Stimulated activated CD8-positive, alpha-beta memory T cell treated with anti-CD3 and anti-CD28 coated beads, Interleukin-7, amount 100 ng/mL, for 4 hours (primary cell): ENCODE data around the gene VASH2.
"Not testable (repeated sequence)": the region's sequence is repeated elsewhere in the genome, so short reads cannot be mapped to it uniquely, and the experiment has no call there.

Source experiments
- DNase-seq, 2 donors: peaks; one replicate each; pipeline ENCODE4 v3.0.0-alpha.2; 2020; ENCODE audit warnings: low read depth in 2 of 2

VASH2 gene

DNA sequence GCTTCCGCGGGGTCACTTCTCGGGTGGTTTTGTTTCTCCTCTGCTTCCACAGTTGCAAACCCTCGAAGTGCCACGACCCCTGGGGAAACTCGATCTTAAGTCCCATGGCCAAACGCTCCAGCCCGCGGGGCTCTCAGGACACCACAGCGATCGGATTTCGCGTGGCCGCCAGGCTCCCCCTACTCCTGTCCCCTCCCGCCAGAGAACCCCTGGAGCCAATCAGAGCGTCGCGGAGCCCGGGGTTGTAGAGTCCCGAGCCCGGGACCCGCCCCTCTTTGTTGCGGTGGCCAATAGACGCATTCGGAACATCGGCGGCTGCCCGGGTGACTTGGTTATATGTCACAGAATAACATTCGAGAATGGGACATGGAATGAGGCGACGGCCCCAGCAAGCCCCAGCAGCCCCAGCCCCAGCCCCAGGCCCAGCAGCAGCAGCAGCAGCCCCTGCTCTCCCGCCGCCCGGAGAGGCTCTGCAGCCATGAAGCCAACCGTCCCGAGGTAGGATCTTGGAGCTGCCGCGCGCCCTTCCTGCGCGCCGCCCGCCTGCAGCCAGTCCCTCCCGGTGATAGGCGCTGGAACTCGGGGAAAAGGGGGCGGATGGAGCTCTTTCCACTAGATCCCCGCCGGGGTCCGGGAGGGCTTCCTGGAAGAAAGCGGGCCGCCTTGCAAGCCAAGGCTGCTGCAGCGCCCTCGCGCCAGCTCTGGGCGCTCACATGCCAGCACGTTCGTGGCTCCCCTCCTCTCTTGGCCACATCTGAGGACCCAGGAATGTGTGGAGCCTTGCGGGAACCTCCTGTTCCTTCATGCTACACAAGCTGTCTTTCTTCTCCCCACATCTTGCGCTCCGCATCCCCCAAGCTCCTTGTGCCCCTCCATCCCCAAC, at the start of gene VASH2:
VASH2 (plus strand) TSS at position 299 of the 883 bp plus-strand sequence. CDS start 1,002 bp downstream, outside the sequence.
- peak; percentile 13 to 28 for DNase-seq

DNA sequence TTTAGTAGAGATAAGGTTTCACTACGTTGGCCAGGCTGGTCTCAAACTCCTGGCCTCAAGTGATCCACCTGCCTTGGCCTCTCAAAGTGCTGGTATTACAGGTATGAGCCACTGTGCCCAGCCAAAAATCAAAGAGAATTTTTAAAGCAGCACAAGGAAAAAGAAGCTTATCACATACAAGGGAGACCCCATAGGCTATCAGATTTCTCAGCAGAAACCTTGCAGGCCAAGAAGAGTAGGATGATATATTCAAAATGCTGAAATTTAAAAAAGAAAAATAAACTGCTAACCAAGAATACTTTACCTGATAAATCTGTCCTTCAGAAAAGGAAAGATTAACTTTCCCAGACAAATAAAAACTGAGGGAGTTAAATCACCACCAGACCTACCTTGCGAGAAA, 49.1 kb upstream of the VASH2 start:
- DNase-seq, result no peak

DNA sequence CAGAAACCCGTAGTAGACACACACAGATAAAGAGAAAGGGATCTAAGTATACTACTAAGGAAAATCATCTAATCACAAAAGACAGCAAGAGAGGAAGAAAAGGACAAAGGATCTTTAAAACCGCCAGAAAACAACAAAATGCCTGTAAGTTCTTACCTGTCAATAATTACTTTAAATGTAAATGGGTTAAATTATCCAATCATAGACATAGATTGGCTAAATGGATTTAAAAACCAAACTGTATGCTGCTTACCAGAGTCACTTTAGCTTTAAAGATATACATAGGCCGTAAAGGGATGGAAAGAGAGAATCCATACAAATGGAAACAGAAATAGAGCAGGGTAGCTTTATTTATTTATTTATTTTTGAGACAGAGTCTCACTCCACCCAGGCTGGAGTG, 48.3 kb upstream of the VASH2 start:
- DNase-seq, result no peak

DNA sequence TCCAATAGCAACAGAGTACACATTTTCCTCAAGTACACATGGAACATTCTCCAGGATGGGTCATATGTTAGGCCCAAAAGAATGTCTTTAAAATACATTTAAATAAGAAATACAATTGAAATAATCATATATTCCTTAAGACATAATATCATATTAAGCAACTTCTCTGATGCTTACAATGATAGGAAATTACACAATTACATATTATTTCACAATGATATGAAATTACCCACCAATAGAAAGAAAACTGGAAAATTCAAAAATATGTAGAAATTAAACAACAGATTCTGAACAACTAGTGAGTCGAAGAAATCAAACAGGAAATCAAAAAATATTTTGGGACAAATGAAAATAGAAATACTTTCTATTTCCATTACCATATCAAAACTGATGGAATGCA, 46.7 kb upstream of the VASH2 start:
- no peak for DNase-seq

DNA sequence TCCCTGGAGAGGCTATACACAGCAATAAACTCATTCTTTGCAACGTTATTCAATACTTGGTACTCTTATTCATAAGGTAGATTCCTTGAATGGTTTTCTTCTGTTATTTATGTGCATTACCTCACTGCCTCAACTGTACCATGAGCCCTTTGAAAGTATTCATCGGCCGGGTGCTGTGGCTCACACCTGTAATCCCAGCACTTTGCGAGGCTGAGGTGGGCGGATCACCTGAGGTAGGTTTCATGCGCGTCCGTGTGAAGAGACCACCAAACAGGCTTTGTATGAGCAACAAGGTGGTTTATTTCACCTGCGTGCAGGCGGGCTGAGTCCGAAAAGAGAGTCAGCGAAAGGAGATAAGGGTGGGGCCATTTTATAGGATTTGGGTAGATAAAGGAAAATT, 42.3 kb upstream of the VASH2 start:
- not testable (repeated sequence) for DNase-seq

DNA sequence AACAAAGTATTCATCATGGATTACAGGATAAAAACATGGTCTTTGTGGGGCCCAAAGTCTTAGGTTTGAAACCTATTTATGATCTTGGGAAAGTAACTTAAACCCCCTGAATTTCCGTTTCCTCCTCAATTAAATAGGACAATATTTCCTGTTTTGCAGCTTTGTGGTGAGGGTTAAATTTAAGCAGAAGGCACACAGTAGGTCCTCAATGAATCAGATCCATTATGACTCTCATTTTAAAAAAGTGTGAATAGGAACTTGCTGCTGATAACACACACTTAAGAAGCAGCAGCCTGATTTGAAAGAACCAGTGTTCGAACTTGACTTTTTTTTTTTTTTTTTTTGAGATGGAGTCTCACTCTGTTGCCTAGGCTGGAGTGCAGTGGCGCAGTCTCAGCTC, 41.4 kb upstream of the VASH2 start:
- no peak for DNase-seq

DNA sequence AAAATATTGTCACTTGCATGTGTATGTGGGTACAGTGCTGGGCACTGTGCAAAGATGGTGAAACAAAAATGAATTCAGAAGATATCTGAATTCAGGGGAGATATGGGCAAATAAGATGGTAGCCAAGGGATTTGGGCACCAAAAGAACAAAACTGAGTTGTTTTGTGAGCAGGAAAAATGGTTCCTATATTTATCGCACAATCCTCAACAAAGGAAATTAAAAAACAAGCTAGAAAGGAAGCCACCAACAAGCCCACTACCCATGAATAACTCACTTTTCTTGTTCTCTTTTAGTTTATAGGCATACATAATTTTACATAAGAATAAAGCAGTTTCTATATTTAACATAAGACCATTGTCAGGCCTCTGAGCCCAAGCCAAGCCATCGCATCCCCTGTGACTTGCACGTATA, 40.7 kb upstream of the VASH2 start:
- DNase-seq, result no peak

DNA sequence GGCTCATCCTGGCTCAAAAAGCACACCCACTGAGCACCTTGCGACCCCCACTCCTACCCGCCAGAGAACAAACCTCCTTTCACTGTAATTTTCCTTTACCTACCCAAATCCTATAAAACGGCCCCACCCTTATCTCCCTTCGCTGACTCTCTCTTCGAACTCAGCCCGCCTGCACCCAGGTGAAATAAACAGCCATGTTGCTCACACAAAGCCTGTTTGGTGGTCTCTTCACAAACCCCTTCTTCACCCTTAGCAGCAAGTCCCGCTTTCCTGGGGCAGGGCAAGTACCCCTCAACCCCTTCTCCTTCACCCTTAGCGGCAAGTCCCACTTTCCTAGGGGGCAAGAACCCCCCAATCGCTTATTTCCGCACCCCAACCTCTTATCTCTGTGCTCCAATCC, 40.1 kb upstream of the VASH2 start:
- DNase-seq, result not testable (repeated sequence)

DNA sequence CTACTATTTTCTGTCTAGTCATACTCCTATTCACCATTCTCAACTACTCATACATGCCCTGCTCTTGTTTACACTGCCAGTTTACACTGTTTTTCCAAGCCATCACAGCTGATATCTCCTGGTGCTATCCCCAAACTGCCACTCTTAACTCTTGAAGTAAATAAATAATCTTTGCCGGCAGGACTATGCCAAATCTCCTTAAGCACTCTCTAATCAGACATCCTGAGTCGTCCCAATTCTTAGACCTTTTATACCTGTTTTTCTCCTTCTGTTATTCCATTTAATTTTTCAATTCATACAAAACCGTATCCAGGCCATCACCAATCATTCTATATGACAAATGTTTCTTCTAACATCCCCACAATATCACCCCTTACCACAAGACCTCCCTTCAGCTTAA, 36.7 kb upstream of the VASH2 start:
- not testable (repeated sequence) for DNase-seq

DNA sequence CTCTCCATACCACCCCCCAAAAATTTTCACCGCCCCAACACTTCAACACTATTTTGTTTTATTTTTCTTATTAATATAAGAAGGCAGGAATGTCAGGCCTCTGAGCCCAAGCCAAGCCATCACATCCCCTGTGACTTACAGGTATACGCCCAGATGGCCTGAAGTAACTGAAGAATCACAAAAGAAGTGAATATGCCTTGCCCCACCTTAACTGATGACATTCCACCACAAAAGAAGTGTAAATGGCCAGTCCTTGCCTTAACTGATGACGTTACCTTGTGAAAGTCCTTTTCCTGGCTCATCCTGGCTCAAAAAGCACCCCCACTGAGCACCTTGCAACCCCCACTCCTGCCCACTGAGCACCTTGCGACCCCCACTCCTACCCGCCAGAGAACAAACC, 36.2 kb upstream of the VASH2 start:
- not testable (repeated sequence) for DNase-seq

DNA sequence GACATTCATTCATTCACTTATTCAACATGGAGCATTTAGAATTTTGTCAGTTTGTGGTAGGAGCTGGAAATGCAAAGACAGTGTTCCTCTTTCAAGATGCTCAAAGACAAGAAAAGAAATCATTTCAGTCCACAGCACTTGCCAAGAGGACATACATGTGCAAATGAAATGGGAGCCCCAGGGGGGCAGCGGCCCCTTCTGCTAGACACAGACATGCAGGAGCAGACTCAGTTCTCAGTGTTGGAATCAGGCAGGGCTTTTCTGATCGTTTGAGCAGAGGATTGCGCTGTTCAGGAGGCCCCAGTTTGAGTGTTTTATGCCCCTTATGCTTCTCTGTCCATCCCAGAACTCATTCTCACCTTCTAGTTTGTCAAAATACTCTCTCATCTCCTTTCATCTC, 35.6 kb upstream of the VASH2 start:
- DNase-seq, result no peak

DNA sequence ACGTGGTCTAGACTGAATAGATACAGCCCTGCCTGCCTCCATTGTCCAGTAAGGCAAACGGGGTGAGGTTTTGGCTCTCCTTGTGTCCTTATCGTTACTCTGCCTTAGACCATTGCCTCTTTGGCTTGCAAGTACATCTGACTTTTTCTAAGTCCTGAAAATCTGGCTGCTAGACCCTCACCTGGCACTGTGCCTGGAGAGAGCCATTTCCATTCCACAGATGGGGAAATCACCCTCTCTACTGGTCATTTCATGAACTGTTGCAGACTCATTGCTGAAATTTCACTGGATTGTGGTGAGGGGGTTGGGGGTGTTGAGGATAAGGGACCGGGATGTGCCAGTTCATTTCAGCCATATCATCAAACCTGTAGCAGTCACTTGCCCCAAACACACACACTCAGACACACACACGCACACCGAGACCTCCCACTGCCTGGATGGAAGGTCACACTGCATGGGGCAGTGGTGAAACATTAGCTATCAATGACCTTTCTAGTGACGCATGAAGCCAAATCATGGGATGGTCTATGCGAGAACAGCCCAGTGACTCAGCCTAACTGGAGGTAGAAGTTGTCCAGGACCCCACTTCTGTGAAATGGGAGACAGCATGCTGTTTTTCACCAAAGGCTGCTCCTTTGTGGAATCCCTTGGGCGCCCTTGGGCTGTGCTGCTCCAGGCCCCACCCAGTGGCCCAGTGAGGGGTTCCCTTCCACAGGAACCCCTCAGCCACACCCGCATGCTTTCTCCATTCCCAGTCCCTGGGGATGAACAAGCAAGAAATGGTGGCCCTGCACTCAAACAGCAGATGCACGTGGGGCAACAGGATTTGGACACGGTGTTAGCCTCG, 34.9 kb upstream of the VASH2 start:
- DNase-seq, result no peak

DNA sequence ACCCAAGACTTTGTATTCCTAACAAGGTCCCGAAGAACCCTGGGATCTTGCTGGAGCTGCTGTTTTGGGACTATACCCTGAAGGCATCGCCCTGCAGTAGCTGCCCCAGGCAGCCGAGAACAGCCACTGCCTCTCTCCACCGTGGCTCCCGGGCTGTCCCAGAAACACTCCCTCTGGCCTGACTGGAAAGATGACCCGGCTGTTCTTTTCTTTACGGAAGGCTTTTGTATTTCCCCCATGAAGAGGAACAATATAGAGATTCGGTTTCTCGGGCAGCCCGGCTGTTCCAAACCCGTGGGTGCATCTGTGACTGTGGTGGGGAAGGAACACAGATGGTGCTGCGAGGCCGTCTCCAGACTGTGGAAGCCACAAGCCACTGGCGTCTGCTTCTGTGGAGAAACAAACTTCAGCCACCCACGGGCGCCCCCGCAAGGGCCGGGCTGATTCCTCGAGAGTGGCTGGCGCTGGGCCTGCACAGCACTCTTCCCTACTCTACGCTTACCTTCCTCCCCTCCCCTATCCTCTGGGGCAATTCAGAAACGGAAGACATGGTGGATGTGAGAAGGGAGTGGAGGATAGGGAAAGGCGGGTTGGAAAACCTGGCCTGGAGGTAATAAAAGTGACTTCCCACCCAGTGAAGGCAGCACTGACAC, 33.7 kb upstream of the VASH2 start:
- no peak for DNase-seq

DNA sequence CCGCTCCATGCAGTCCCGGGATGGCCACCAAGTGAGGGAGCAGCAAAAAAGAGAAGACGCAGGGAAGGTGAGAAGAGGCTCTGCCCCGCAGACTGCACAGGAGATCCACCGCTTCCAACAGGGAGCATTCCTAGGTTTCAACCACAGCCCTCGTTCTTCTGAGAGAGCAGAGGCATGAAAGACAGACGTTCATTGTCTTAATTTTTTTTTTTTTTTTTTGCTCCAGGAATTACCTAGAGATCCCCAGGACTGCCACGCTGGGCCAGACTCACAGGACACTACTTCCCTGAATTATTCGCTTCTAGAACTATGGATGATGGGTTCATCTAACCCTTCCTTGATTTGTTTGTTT, 33.2 kb upstream of the VASH2 start:
- DNase-seq, result no peak

DNA sequence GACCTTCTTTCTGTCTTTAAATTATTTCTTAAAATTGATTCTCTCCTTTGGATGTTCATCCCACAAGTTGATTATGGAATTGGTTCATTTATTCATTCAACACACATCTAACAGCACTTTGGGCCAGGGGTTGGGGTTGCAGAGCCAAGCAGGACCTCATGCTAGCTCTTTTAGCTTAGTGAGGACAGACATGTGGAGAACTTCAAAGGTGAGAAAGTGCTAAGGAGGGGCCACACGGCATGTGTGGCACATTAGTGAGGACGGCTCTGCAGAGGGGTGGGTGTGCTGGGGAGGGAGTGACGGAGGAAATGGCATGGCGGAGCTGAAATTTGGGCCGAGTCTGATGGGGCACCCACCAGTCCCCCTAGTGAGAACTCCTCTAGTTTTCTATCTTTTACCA, 32.5 kb upstream of the VASH2 start:
- DNase-seq, result no peak

DNA sequence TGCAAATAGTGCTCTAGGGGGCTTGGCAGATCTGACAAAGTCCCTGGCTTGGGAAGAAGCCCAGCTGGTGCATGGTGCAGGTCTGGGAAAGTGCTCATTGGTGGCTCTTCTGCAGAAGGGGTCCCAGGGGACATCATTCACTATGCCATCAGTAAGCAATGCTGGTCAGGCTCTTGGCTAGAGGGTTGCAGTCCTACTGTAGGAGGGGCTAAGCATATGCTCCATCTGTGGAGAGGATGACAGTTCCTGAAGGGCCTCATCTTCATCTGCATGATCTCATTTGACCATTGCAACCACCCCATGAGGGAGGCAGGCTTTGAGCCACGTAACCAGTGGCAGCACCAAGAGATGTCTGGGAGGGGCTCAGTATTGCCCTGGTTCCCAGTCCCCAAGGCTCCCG, 31.5 kb upstream of the VASH2 start:
- no peak for DNase-seq

DNA sequence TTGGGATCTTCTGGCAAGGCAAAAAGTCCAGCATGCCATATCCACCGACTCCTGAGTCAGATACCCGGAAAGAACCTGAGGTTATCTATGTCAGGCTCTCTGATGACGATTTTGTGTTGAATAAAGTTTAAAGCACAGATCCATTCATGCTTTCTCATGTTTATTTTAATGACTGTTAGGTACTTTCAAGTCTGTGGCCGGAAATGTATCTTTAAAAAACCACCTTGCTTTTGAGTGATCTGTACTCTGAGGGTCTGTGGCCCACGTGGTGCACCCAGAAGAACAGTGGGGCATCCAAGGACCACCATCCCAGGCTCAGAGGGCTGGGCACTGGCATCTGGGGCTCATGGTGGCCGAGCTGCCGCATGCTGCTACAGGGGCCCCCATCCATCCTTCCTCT, 30.1 kb upstream of the VASH2 start:
- DNase-seq, result no peak

DNA sequence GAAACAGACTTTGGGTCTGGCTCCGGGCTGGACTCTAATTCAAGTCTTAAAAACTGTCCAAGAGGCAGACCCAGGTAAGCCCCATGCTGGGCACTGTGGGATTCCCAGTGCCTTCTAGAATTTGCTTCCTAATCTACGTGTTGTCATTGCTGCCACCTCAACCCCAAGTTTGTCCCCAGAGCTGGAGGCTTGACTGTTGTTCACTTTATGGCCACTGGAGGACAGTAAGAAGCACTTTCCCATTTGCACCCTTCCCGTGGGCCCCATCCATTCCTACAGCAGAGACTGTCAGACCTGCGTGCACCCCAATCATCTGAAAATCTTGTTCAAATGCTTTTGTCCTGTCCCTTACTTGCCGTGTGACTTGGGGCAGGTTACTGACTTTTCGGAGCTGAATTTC, 29.4 kb upstream of the VASH2 start:
- DNase-seq, result no peak

DNA sequence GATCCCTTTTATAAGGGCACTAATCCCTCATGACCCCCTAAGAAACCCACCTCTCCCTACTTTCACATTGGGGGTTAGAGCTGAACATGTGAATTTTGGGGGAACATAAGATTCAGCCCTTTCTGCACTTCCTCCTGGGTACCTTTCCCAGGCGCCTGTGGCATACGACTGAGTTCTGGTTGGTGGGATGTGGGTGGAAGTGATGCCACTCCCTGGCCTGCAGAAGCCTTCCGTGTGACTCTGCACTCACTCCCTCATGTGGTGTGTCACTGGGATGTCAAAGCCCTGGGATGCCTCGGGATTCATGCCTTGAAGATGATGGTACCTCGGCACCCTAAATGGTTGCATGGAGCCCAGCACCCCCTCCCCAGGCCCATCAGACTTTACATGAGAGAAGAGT, 28.3 kb upstream of the VASH2 start:
- DNase-seq, result no peak

DNA sequence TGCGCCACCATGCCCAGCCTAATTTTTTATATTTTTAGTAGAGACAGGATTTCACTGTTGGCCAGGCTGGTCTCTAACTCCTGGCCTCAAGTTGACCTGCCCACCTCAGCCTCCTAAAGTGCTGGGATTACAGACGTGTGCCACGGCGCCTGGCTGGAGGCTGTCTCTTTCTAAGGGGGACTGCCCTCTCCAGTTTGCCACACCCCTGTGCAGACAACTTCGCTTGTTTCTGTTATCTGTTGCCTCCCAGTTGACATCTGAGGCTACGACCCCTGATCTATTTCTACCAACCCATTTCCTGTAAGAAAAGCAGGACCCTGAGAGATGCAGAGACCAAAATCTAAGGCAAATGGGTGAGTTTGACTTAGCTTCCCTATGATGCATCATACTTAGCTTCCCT, 24.0 kb upstream of the VASH2 start:
- no peak for DNase-seq

DNA sequence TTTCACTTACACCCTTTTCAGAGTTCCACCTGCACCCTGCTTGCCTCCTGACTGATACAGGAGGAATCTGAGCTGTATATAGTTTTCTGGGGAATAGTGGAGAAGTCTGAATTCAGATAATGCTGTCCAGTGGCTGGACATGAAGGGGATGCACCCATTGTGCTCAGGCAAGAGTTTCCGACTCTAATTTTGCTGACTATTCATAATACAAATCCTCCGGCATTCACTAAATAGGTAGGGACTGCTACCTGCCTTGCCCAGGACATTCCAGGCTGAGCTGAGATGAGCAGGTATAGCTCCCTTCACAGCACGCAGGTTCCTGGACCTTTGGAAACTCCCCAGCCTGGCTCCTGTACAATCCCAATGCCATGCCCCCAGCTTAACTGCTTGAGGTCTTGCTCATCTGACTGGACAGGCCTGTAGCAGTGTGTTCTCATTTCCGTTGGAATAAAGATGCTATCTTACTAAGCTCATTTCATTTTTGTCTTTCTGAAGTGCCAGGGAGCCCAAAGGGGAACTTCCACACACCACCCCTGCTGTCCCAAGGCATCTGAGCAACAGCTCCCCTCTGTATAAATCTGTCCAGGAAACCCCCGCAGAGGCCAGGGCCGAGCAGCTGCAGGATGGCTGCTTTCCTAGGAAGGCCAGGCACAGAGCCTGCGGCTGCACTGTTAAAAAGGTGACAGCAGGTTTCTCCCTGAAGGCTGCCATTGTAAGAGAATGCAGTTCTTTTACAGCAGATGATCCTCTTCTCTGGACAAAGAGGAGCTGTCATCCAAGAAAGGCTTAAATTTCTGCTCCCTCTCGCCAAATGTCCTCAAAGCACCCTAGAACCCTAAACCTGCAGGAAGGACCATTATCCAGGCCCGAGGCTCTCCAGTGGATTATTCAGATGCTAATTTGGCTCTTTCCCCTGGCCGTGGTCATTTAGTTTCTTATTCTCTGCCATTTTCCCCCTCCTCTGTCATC, 21.7 kb upstream of the VASH2 start:
- no peak for DNase-seq
